Panc1 (cell line): ENCODE data around the gene RPL41. TPM values are rescaled to one million over a fixed set of nuclear protein-coding genes. Genes with fewer than 3 reads are reported as not detected.

ENCODE experiments used
- ATAC-seq: fragments of 200-7000 bp; cut with Tn5 transposase; 2 replicates; pipeline ENCODE4 v1.9.1; 2020; ENCODE audit warnings: mild to moderate bottlenecking, moderate library complexity
- BruUV-seq: library from RNA; stranded (reverse); fragments of 400-500 nt; replicated peaks from 2 replicates; lab custom pipeline; 2021; lab: Mats Ljungman, UMichigan
- CTCF ChIA-PET: fragments of 300-600 bp; sonication (Branson Sonifier 250); formaldehyde crosslinking; loops from one replicate; lab custom pipeline; 2022; ENCODE audit warnings: antibody characterized with exemption; lab: Charles Lee
- POLR2A ChIA-PET: fragments of 300-600 bp; sonication (Branson Sonifier 250); formaldehyde crosslinking; loops from one replicate; lab custom pipeline; 2022; ENCODE audit warnings: antibody characterized with exemption; lab: Charles Lee
- DNase-seq: peaks from one replicate; pipeline ENCODE4 v3.0.0-alpha.2; 2010; ENCODE audit warnings: low read depth, low spot score
- H3K27ac ChIP-seq: 2 replicates; pipeline ENCODE4 v1.5.1; 2011; ENCODE audit warnings: mild to moderate bottlenecking, low read length, inconsistent platforms
- H3K27me3 ChIP-seq: fragments of 200-500 bp; sonication (Bioruptor generic); 2 replicates; pipeline ENCODE4 v1.6.0; 2014; ENCODE audit warnings: low read length, inconsistent platforms; ENCODE audit not compliant: control insufficient read depth, insufficient read depth
- H3K36me3 ChIP-seq: fragments of 200-500 bp; sonication (Bioruptor generic); 2 replicates; pipeline ENCODE4 v1.5.1; 2014; ENCODE audit warnings: inconsistent platforms, mild to moderate bottlenecking, low read length, moderate library complexity; ENCODE audit not compliant: control insufficient read depth, insufficient read depth
- H3K4me1 ChIP-seq: 2 replicates; pipeline ENCODE4 v1.5.1; 2011; ENCODE audit warnings: inconsistent platforms, mild to moderate bottlenecking, low read length, moderate library complexity; ENCODE audit not compliant: control insufficient read depth, insufficient read depth
- H3K4me3 ChIP-seq, 2 experiments: 2 replicates each; pipeline ENCODE4 v1.5.1; 2011 to 2012; ENCODE audit warnings: low read depth in 2 of 2, low read length in 2 of 2, mild to moderate bottlenecking in 2 of 2, inconsistent platforms in 1 of 2, moderate library complexity in 1 of 2
- H3K9me3 ChIP-seq: fragments of 200-500 bp; sonication (Bioruptor generic); 2 replicates; pipeline ENCODE4 v1.5.1; 2014; ENCODE audit warnings: low read depth, mild to moderate bottlenecking, inconsistent platforms, low read length, moderate library complexity; ENCODE audit not compliant: control insufficient read depth, insufficient read depth
- CTCF ChIP-seq: fragments of 450-650 bp; IDR thresholded peaks from 2 replicates; pipeline ENCODE4 v1.5.1; 2017; ENCODE audit warnings: mild to moderate bottlenecking
- POLR2AphosphoS5 ChIP-seq: IDR thresholded peaks from 2 replicates; pipeline ENCODE4 v1.6.1; 2012; ENCODE audit warnings: mild to moderate bottlenecking, low read depth, low read length, moderate library complexity
- SIN3A ChIP-seq: IDR thresholded peaks from 2 replicates; pipeline ENCODE4 v1.6.1; 2012; ENCODE audit warnings: low read depth, mild to moderate bottlenecking, low read length, moderate library complexity, borderline replicate concordance; ENCODE audit not compliant: insufficient read depth
- TCF7L2 ChIP-seq: IDR thresholded peaks from 2 replicates; pipeline ENCODE4 v1.6.1; 2011; ENCODE audit warnings: mild to moderate bottlenecking, low read depth, low read length, inconsistent platforms
- in situ Hi-C: cut with HindIII; loops from 2 replicates; pipeline ENCODE4 v1.10.0; 2016; ENCODE audit warnings: low sequenced_read_pairs, low pct_unique_long_range_greater_than_20kb
- intact Hi-C: fragments of 100-400 bp; cut with micrococcal nuclease; formaldehyde crosslinking; loops from one replicate; pipeline ENCODE4 v1.10.0; 2022; ENCODE audit not compliant: unreplicated experiment
- total RNA-seq: library from RNA; stranded (reverse); gene quantifications from one replicate; pipeline ENCODE4 v1.2.1, GENCODE V29; 2021; ENCODE audit not compliant: unreplicated experiment
- TF ChIP-seq, protein P1 (sequence below), 2 experiments: IDR thresholded peaks; 2 replicates each; pipeline ENCODE4 v1.6.1; 2011 to 2012; ENCODE audit warnings: low read depth in 2 of 2, control low read depth in 1 of 2, low read length in 1 of 2, mild to moderate bottlenecking in 1 of 2, moderate library complexity in 1 of 2; ENCODE audit not compliant: insufficient read depth in 1 of 2

RPL41 gene
- total RNA-seq, 1 experiment from 2014 or later = 2,264 TPM

DNA sequence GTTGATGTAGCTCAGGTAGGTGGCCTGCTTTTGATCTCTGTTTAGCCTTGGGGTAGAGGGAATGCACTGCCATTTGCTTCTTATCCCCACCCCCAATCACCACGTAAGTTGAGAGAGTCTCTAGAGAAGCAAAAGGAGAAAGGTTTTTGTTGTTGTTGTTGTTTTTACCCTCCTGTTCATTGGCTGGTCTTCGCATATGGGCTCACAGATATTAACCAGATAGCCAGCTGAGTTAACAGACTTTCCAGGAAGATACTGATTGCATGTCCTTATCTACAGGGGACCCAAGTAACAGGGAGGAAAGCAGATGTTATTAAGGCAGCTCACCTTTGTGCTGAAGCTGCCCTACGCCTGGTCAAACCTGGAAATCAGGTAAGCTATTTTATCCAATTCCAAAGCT lies 9.2 kb upstream of the RPL41 start:
- intact Hi-C loops (no loop called here), in situ Hi-C loops (no loop called here)
- Histone ChIP-seq H3K9me3 (no peaks in the 10 kb centered on the region), H3K4me3 (no peak overlapping the region), H3K4me1 (peaks cover 20% of the 10 kb centered on the region), H3K36me3 (peaks cover 47% of the 10 kb centered on the region), H3K27me3 (no peaks in the 10 kb centered on the region), H3K27ac (no peak overlapping the region)
- TF ChIP-seq POLR2AphosphoS5 (no peak), TCF7L2 (no peak), CTCF (no peak), SIN3A (no peak)
- TF ChIP-seq, protein P1, sequence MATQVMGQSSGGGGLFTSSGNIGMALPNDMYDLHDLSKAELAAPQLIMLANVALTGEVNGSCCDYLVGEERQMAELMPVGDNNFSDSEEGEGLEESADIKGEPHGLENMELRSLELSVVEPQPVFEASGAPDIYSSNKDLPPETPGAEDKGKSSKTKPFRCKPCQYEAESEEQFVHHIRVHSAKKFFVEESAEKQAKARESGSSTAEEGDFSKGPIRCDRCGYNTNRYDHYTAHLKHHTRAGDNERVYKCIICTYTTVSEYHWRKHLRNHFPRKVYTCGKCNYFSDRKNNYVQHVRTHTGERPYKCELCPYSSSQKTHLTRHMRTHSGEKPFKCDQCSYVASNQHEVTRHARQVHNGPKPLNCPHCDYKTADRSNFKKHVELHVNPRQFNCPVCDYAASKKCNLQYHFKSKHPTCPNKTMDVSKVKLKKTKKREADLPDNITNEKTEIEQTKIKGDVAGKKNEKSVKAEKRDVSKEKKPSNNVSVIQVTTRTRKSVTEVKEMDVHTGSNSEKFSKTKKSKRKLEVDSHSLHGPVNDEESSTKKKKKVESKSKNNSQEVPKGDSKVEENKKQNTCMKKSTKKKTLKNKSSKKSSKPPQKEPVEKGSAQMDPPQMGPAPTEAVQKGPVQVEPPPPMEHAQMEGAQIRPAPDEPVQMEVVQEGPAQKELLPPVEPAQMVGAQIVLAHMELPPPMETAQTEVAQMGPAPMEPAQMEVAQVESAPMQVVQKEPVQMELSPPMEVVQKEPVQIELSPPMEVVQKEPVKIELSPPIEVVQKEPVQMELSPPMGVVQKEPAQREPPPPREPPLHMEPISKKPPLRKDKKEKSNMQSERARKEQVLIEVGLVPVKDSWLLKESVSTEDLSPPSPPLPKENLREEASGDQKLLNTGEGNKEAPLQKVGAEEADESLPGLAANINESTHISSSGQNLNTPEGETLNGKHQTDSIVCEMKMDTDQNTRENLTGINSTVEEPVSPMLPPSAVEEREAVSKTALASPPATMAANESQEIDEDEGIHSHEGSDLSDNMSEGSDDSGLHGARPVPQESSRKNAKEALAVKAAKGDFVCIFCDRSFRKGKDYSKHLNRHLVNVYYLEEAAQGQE (IDR thresholded peaks at IDR 0.05; ENCODE audit: insufficient read depth in 1 of 2, low read depth in 2 of 2, low read length in 1 of 2) = no peak
- no TSS peak for BruUV-seq
- no peak for ATAC-seq
- no peak for DNase-seq
- ChIA-PET POLR2A (no interaction called here), CTCF (no interaction called here)

DNA sequence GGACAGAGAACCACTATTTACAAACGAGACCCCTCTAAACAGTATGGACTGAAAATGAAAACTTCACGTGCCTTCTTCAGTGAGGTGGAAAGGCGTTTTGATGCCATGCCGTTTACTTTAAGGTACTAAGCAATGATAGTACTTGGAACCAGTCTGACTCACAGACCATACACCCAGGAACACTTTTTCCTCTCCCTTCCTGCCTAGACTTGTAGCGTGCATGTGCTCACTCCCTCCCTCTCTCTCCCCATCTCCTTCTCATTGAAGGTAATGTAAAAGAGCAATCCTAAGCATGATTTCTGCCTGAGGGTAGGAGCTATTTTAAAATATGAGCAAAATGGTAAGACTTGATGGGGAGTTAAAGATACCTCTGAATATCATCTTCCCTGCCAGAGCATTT lies 5.9 kb upstream of the RPL41 start:
- no peak overlapping the region for H3K4me3 ChIP-seq
- H3K27ac ChIP-seq = no peak overlapping the region
- in situ Hi-C loops (no loop called here), intact Hi-C loops (loop anchor here (10.0 kb wide), 1 partner anchor 66 kb away; the partner anchor contains the start of gene RPS26)
- BruUV-seq = no TSS peak
- no peak for TF ChIP-seq CTCF
- TF ChIP-seq SIN3A = no peak
- TF ChIP-seq POLR2AphosphoS5 = no peak
- no peak for TF ChIP-seq TCF7L2
- TF ChIP-seq, protein P1 (IDR thresholded peaks at IDR 0.05; ENCODE audit: insufficient read depth in 1 of 2, low read depth in 2 of 2, low read length in 1 of 2) = no peak
- peaks cover 45% of the 10 kb centered on the region for H3K36me3 ChIP-seq
- ChIA-PET POLR2A (no interaction called here), CTCF (no interaction called here)
- no peaks in the 10 kb centered on the region for H3K9me3 ChIP-seq
- no peaks in the 10 kb centered on the region for H3K27me3 ChIP-seq
- ATAC-seq (no peak), DNase-seq (no peak)
- H3K4me1 ChIP-seq = peaks cover 22% of the 10 kb centered on the region
